NCI-H2107 treated with DMSO at 0.1 percent for 48 hours (cell line): ENCODE results near the gene NT5C3B.

ENCODE experiments used
- DNase-seq: peaks from one replicate; lab custom pipeline; 2025; ENCODE audit not compliant: unreplicated experiment; lab: John Stamatoyannopoulos, UW

Gene NT5C3B

DNA sequence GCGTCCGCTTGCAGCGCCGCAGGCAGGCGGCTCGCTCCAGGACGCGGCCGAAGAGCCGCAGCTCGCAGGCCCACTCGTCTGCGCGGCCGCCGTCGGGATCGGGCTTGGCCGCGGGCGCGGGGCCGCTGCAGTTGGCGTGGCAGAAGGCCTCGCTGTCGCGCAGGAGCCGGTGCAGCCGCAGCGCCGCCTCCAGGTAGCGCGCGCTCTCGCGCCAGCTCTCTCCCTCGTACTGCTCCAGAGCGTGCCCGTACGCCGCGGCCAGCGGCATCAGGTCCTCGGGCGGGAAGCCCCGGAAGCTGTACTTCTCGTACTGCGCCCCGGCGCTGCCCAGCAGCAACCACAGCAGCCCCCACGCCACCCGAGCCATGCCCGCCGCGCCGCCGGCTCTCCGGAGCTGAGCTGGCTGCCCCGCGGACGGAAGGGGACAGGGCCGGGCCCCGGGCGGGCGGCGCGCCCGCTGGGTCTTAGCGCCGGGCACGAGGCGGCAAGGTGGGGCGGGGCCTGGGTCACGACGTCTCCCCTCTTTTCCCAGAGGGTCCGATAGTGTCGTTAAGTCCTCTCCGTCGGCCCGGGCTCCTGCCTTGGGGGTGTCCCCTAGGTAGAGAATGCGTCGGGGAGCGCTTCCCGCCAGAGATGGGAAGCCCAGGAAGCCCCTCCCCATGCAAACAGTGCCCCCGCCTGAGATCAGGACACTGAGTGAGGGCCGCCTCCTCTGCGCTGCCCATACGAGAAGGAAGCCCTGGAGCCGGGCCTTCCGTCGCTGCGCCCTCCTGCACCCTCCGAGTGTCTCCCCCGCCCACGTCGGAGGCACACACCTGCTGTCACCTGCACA, 24.3 kb downstream of the NT5C3B start, which contains the start of gene P3H4:
TSS of gene P3H4 (minus strand) at position 401 of the 832 bp plus-strand sequence. CDS start at position 367, 34 bp downstream.
- DNase-seq: peak; percentile 14

DNA sequence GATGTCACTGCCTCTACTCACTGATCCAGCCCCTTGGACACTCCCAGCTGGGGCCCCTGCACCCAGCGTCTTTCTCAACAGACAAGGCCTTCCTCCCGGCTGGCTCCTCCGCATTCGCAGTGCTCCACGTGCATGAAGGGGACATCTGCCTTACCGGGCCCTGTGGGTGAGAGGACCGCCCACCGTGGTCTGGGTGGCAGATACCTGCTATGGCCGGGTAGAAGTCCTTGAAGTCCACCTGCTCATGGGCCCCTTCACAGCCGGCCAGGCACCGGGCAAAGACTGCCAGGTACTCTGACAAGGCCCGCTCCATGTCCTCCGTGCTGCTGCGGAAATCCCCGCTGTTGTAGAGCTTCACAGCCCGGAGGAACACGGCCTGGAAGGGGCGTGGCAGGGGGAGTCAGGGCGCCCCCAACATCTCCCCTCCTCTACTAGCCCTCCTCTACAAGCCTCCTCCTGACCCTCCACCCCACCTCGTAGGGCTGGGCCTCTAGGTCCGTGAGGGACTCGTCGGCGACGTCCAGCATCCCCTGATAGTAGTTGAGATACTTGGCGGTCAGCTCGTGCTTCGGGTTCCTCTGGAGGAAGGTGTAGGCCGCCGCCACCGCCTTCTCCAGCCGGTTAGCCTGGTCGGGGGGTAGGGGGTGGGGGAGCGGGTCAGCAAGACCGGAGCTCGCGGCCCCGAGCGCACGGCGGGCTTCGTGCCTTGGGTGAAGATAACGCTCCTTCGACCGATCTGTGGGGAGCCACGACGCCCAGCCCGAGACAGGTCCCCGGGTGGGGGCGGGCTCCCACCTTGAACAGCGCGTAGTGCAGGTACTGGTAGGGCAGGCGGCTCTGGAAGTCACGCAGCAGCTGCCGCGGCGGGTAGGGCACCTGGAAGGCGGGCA, 25.1 kb downstream of the NT5C3B start:
- no peak for DNase-seq

DNA sequence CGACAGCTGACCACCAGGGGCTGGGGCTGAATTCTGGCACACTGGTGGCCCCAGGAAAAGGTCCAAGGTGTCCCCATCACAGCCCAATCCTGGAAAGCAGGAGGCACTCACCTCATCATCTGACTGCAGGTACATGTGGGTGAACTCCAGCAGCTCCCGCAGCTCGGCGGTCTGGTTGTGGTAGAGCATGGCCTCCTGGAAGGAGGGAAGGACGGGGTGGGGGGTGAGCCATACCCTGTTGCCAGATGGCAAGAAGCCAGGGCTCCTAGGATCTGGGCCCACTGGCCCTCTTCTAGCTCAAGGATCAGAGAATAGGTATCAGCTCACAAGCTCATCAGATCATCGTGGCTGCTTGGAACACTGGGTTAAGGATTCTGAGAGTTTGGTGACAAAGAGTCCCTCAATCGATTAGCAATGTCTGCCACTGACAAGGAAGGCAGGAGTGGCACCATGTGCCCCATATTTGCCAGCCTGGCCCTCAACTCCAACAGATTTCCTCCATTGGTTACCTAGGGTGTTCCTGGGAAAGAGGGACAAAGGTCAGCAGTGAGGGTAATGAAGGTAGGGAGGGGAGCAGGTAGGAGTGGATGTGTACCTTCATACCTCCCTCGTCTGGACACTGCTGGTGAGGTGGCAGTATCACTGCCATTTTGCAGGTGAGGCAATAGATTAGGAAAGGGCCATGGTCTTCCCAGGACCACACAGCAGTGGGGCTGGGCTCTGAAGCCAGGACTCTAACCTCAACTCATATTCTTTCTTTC, 29.2 kb downstream of the NT5C3B start:
- DNase-seq: no peak

DNA sequence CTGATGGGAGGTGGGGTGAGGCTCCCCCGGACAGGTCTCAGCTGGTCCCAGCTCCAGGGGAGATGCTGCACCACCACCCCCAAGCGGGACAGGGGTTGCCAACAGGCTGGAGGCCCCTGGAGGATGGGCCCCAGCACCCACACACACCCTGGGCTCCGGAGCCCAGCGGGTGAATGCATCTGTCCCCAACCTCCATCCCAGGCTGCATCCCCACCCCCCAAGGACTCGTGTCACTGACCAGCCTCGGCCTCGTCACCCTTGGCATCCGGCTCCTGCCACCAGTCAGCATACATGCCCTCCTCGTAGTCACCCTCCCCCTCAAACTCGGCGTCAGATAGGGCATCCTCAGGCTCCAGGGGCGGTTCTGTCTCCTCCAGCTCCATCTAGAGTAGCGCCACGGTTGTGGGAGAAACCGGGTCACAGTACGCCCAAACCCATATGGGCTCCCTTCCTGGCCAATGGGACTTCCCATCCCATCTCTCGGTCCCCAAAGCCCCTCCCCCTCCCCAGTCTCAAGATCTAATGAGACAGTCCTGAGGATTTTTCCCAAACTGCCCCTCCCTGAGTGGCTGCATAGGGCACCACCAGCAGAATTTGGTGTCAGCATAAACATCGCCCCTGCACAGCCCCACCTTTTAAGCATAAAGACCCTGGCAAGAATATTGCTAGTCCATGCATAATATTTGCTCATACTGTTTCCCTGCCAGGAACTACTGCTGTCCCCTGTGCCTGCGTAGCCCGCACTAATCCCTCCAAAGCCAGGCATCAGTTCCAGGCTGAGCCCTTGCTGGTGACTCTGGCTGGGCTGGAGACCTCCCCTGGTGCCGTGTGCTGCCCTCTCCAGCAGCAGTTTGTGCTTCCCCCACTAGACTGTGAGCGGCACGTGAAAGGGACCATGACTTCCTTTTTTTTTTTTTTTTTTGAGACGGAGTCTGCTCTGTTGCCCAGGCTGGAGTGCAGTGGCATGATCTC, 32.7 kb downstream of the NT5C3B start:
- DNase-seq: no peak

DNA sequence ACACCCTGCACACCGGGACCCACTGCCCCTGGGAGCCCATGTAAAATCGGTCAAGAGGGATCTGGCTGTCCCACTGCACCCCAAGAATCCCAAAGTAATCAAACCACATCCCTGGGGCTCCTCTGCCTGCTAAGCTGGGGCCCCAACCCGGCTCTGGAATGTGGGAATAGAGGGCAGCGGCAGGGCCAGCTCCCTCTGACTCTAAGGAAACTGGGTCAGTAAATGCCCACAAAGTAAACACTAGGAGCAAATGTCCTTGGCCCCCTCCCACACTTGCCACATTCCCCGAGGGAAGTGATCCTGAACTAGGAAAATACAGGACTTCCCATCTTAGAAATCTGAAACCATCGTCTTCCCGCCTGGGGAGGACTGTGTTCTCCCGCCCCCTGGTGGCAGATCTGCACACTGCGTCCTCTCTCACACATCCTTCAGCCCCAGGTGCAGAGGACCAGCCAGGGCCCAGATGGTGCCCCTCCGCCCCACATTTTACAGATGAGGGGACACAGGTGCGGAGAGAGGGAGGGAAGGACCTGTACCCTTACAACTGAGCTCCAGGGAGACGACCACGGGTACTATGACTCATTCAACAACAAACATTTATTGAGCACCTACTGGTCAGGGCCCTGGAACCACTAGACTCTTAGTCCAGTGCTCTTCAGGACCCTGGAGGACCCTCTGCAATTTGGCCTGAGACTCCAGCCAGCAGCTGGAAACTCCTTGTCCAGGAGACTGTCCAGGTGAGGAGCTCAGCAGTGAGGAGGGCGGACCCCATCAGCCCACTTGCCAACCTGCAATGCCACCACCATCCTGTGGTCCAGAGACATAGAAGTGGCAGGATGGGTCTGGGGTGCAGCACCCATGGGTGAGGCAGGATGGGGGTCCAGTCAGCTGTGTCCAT, 34.4 kb downstream of the NT5C3B start:
- DNase-seq: peak; percentile 79

DNA sequence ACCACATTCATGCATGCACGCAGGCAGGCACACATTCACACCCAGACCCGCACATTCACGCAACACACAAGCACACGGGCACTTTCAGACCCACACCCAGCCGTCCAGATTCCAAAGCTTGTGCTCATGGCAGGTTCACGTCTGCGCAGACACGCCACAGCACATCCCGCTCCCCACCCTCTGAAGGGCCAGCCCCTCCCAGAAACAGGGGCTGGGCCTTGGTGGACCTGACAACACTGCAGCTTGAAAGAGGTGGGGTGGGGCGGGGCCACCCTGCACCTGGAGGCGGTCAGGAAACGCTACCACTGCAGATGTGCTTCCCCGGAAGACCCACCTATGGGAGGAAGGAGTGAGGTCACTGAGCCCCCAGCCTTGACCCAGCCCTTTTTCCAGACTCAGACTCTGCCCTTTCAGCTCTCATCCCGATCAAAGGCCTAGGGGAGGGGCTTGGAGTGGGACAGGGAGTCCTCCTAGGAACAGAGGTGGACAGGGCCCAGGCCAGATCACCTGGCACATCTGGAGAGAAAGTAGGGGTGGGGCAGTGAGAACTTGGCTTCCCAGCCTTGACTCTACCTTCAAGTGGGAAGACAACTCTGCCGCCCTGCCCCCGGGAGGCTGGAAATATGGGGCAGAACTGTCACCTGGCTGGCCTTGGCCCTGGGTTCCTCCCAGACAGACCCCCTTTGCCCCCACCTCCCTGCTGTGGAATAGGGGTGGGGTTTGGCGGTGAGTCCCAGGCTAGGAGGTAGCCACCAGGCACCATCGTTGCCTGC, 35.2 kb downstream of the NT5C3B start:
- no peak for DNase-seq

DNA sequence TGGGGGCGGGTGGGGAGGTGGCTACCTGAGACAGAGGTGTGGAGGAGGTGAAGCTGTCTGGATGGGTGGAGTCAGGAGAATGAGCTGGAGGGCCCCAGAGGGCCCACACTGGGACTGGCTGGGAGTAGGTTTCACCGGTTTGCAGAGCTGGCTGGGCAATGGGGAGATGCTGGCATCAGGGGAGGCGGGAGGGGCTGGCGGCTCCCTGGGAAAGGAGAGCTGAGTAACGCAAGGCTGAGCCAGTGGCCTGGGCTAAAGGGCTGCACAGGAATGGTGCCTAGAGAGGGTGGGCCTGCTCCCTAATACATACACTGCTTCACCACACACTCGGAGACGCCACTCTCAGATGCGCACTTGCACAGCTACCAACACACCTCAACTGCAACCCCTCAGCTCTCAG, 36.7 kb downstream of the NT5C3B start:
- DNase-seq: no peak

DNA sequence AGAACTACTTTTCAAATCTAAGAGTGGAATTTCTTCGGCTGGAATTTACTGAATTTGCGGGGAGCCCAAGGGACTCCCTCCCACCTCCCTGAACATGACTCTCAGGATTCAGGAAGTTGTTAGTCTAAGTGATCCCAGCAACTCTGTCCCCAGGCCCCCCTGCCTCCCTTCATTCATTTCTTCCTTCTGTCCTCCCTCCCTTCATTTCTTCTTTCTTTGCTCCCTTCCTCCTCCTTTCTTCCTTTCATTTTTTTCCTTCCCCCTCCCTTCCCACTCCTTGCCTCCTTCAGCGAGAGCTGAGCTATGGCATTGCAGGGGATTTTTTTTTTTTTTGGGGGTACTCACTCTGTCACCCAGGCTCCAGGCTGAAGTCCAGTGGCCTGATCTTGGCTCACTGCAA, 38.7 kb downstream of the NT5C3B start:
- no peak for DNase-seq

DNA sequence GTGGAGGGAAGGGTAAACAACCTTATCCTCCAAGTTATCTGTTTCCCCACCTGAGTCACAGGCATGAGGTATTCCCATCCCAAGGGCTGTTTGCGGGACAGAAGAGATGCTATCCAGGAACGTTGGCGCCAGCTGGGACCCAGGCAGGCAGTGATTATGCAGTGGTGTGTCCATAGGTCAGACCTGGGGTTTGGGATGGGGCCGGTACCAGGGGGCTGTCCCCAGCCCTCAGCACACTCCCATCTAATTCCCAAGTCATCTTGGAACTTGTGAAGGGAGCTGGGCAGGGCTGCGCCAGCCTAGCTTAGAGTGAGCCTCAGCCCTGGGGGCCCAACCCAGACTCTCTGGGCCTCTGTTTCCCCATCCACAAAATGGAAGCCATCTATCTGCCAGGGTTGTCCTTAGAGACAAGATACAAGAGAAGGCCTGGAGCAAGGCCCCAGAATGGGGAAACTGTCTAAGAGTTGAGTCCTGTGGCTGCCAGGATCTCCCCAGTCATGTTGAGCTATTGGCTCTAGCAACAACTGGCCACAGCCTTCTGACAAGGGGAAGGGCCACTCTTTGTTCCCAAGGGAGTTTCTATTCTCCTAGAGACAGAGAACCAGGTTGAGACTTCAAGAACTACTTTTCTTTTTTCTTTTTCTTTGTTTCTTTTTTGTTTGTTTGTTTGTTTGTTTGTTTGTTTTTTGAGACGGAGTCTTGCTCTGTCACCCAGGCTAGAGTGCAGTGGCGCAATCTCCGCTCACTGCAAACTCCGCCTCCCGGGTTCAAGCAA, 39.7 kb downstream of the NT5C3B start:
- no peak for DNase-seq

DNA sequence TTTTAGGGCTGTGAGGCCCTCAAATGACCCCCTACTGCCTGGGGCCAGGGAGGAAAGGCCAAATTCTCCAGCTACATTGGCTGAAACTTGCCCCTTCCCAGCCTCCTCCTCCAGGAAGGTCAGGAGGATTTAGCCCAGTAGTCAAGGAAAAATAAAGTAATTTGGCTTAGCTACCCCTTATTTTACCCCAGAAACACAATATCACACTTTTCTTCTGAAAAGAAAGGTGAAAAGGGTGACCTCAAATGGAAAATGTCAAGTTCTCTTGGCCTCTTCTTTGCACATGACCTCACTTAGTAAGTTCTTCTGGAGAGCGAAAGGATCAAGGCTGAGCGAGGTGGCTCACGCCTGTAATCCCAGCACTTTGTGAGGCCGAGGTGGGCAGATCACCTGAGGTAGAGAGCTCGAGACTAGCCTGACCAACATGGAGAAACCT, 41.5 kb downstream of the NT5C3B start:
- DNase-seq: no peak

DNA sequence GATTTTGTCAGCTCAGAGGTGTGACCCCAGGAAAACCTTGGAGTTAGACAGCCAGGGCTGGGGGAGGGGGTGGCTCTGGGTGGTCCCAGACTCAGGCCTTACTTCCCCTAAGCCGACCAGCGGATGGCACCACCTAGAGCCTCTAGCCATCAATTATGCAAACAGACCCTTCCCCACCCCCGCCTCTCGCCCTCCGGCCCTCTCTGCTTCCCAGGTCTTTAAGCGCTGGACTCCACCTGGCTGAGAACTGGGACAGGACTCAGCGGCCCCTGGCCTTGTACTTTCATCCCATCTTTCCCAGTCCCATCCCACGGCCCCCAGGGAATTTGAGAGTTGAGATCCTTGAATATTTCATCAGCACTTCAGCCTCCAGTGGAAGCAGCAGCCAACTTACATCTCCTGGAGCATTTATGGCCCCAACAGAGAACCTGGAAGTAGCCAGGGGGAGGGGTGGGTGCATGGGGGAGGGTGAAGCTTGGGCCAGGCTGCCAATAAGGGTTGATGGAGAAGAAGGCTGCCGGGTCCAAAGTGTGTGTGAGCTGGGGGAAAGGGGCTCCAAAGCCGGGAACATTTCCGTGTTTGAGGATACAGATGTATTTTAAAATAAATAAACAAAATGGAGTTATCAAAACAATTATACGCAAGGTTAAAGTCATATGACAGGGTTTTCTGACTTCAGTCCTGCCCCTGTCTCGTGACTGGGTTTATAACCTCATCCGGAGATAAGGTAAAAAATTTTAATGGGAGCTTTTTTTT, 42.1 kb downstream of the NT5C3B start:
- no peak for DNase-seq

DNA sequence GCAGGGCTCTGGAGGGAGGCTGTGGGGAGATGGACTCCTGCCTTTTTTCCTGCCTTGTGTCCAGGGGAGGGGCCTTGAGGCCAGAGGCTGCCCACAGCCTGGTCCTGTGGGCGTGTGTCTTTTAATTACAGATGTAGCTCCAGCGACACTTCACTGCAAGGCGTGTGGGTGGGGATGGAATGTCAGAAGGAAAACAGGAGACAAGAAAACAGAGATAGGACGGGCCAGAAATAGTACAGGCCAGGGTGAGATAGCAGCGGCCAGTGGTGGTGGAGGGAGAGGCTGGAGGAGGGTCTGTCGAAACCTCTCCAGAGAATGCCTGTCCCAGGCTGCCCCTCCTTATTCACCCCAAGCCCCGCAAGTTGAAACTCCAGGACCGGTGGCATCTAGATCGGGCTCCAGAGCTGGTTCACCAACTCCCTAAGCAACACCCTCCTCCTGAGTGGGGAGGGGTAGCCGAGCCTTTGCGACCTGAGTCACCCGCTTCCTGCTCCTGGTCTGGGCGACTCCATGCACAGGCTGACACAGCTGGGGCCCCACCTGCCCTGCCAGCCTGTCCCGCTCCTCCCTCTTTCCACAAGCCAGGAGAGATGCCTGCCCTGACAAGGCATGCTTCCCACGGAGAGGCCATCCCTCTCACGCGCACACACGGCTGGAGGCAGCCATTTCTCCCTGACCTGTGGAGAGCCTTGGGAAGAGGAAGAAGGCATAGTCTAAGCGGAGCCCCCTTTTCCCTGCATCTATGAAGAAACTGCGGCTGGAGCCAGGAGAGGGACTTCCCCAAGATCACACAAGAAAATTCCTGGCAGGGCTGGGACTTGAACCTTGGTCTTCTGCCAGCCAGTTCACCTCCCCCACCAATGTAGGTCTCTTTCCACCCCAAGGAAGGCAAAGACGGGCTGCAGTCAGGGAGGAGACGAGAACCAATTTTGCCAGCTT, 42.9 kb downstream of the NT5C3B start:
- no peak for DNase-seq

DNA sequence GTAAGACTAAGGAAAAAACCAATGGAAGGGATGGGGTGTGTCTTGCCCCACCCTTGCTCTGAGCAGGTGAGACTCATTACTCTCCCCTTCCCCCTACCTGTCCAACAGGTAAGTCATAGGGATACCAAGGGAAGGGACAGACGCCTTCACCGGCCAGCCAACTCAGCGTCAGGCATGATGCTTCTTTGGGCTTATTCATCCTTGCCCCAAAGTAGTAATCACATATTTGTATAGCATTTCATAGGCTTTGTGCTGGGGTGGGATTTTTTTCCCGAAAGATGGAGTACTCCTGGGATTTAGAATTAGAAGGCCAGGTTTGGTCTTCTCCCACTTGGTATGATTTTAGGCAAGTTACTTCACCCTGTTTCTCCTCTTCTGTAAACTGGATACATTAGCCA, 49.0 kb downstream of the NT5C3B start:
- no peak for DNase-seq

DNA sequence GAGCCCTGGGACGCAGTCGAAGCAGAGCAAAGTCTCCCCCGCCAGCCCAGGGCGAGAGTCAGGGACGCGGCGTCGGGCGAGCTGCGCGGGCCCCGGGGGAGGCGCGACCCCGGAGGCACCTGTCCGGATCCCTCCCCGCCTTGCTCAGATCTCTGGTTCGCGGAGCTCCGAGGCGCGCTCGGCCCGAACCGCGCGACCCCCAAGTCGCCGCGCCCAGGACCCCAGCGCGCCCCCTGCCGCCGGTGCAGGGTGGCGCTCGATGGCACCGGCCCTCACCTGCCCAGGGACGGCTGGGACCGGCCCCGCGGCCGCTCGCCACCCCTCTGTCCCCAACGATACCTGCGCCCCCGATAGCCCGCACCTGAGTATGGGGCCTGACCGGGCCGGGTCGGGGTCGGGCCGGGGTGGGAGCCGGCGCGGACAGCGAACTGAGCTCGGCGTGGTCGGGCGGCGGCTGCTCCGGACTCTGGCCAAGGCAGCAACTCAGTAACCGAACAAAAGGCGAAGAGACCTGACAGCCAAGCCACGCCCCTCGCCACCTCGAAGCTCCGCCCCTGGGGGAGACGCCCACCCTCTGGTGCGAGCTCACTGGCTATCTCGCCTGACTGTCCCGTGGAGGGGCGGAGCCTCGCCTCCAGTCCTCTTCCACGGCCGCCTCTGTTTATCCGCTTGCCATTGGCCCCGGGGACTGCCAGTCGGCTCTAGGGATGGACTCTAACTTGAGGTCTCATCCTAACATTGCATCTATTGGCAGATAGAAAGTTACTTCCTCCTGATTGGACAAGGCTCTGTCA, 49.6 kb downstream of the NT5C3B start, which contains the start of gene JUP:
TSS of gene JUP (minus strand) at position 485 of the 794 bp plus-strand sequence. CDS start 14,857 bp downstream, outside the sequence.
- peak; percentile 98 for DNase-seq

DNA sequence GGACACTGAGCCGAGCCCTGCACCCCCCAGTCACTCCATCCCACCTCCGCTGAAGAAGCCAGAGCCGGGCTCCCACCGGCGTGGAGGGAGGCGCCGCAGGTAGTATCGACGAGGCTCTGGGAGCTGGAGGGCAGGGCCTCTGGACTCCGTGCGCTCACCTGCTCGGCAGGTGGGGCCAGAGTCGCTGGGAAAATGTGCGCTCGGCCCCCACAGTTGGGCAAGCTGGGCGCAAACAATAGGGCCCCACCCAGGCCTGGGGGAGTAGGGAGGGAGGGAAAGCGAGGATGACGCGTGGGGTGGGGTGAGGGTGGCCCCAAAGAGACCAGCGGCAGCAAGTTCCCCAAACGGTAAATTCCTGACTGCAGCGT, 50.2 kb downstream of the NT5C3B start:
- DNase-seq: no peak
